NB4 (cell line): ENCODE data around the gene UBR3.

Source experiments
- DNase-seq: peaks from one replicate; pipeline ENCODE4 v3.0.0; 2010; ENCODE audit warnings: low read depth
- H3K4me3 ChIP-seq: one replicate; pipeline ENCODE4 v1.5.1; 2011; ENCODE audit warnings: mild to moderate bottlenecking, low read depth, low read length, moderate library complexity
- MYC ChIP-seq: IDR thresholded peaks from 2 replicates; pipeline ENCODE4 v1.6.1; 2011; ENCODE audit warnings: low read depth, low read length
- POLR2A ChIP-seq: IDR thresholded peaks from 2 replicates; pipeline ENCODE4 v1.6.1; 2011; ENCODE audit warnings: mild to moderate bottlenecking; ENCODE audit not compliant: insufficient read length; ENCODE audit errors: extremely low read depth
- TF ChIP-seq, protein P1 (sequence below): IDR thresholded peaks from one replicate; pipeline ENCODE4 v1.5.1; 2012; ENCODE audit warnings: low read depth, low read length
- TF ChIP-seq, protein P2 (sequence below): IDR thresholded peaks from 2 replicates; pipeline ENCODE4 v1.6.1; 2011; ENCODE audit warnings: low read depth, low read length

Gene UBR3

DNA sequence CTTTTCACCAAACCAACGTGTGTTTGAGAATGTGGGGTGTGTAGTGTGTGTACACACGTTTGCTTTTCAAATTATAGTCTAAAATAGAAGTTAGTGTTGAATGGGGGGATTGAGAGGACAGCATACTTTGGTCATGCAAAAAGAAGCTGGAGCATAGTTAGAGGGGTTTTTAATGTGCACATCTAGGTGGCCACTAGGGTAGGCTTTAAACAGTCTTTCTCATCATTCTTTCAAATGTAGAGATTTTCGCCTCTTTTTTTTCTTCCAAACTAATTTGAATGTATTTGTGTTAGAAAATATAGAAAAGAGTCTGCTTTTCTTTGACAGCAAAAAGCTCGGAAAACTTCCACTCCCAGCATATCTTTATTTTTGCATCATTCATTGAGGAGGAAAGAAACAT, 185.5 kb downstream of the UBR3 start:
- H3K4me3 ChIP-seq, result no peak overlapping the region
- TF ChIP-seq, protein P1, sequence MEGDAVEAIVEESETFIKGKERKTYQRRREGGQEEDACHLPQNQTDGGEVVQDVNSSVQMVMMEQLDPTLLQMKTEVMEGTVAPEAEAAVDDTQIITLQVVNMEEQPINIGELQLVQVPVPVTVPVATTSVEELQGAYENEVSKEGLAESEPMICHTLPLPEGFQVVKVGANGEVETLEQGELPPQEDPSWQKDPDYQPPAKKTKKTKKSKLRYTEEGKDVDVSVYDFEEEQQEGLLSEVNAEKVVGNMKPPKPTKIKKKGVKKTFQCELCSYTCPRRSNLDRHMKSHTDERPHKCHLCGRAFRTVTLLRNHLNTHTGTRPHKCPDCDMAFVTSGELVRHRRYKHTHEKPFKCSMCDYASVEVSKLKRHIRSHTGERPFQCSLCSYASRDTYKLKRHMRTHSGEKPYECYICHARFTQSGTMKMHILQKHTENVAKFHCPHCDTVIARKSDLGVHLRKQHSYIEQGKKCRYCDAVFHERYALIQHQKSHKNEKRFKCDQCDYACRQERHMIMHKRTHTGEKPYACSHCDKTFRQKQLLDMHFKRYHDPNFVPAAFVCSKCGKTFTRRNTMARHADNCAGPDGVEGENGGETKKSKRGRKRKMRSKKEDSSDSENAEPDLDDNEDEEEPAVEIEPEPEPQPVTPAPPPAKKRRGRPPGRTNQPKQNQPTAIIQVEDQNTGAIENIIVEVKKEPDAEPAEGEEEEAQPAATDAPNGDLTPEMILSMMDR, result no peak
- TF ChIP-seq, protein P2, sequence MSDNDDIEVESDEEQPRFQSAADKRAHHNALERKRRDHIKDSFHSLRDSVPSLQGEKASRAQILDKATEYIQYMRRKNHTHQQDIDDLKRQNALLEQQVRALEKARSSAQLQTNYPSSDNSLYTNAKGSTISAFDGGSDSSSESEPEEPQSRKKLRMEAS, result no peak
- no peak for DNase-seq

DNA sequence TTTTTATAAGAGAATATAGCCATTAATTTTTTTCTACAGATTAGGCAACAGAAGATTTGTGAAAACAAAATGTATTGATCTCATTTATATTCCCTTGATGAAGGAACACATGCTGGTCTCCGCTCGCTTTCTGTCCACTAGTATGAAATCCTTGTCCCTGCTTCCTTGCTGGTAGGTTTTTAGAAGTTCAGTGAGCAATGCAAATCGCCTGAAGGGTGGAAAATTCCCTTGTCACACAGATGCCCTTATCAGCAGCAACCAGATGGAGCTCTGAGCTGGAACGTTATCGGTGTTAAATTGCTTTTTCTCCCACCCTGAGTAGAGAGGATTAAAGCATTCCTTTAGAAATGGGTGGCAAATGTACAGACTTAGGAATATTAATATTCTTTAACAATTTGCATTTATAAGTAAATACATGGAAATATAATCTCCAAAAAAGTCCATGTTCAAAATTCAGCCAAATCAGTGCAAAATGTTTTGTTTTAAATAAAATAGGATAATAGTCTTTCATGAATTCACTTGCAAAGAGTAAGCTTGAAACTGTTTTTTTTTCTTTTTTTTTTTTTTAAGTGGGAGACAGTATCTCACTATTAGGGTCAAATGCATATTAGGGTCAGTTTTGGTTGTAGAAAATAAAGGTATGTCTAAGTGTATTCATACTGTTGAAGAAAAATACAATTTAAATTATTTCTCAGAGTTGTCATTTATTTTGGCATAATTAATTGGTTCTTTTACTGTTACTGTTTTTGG, 186.7 kb downstream of the UBR3 start:
- TF ChIP-seq, protein P1, result no peak
- TF ChIP-seq, protein P2, result no peak
- TF ChIP-seq POLR2A (no peak), MYC (no peak)
- DNase-seq, result no peak

DNA sequence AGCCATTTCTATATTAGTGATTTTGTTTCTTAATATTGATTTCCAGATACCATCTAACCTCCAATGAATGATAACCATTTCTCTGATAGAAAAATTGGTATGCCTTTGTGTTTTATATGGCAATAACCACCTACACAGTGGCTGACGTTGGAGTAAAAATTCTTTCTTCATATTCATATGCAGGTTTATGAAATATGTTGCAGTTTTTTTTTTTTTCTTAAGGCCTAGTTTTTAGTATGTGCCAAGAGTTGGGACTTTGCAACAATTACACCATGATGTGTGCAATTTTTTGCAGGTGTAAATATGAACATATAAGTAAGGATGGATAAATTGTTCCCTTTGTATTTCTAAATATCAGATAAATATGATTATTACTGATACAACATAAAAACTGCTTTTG, 187.5 kb downstream of the UBR3 start:
- H3K4me3 ChIP-seq, result no peak overlapping the region
- DNase-seq, result no peak
- TF ChIP-seq MYC, result no peak
- TF ChIP-seq, protein P1, result no peak

More for the DNA sequence above, 186.7 kb downstream of the UBR3 start:
- no peak overlapping the region for H3K4me3 ChIP-seq

DNA sequence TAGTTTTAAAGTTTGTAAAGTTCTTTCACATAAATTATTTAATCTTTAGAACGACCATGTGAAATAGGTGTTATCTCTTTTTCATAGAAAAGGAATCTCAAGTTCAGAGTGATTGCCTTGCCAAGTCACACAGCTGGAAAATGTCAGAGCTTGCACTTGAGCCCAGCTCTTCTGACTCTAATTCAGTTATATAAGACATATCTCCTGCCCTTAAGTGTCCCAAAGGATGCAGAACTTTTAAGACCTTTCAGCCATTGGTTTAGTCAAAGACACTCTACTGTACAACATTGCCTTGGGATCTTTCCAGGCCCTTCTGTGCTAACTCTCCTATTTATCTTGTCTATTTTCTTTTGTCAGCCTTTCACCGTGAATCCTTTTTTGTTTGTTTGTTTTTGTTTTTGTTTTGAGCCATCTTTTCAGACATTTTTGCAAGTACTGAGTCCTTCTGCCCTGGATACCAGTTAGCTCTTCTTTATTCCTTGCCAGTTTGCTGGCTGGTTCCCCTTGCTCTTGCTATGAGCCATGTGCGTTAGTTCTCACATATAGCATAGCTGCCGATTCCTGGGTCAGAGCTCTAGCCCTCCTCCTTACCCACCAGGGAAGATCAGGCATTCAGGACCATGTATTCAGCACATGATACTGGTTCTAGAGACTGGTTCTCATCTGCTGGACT, 190.7 kb downstream of the UBR3 start:
- no peak for DNase-seq
- TF ChIP-seq, protein P2, result no peak
- TF ChIP-seq MYC (no peak), POLR2A (no peak)
- TF ChIP-seq, protein P1, result no peak
- no peak overlapping the region for H3K4me3 ChIP-seq

DNA sequence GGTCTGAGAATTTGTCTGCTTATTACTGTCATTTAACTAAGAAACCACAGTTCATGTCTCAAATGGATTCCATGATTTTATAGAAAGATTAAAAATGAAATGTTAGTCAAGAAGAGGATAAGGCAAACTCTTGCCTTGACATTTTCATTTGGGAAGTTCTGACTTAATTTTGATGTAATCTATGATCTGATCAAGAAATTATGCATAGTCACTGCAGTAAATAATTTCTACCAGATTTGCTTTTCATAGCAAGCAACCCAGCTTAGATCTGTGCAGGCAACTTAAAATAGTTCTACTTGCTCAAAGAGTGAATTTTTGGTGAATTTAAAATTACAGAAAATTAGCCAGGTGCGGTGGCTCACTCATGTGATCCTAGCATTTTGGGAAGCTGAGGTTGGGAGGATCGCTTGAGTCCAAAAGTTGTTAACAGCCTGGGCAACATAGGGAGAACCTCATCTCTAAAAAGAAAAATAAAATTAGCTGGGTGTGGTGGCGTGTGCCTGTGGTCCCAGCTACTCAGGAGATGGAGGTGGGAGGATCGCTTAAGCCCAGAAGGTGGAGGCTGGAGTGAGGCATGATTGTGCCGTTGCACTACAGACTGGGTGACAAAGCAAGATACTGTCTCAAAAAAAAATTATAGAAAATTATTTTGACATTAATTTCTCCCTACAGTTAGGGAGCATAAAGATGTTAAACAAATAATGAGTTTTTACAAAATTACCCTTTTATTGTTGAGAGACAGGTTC, 192.0 kb downstream of the UBR3 start:
- no peak for DNase-seq
- TF ChIP-seq, protein P2, result no peak
- TF ChIP-seq, protein P1, result no peak
- TF ChIP-seq MYC (no peak), POLR2A (no peak)
- no peak overlapping the region for H3K4me3 ChIP-seq
